Body of pancreas (tissue), 4 donors: Measurements from ENCODE around the gene CCDC43.

ENCODE experiments used
- CTCF ChIP-seq, 7 experiments: fragments of 450-650 bp in 4 of 7; fragments of 200-600 bp in 3 of 7; sonication (generic) in 3 of 7; IDR thresholded peaks; one replicate each; pipeline ENCODE4 v1.5.1; 2016 to 2019; ENCODE audit warnings: antibody characterized with exemption in 7 of 7
- POLR2A ChIP-seq, 3 donors: fragments of 450-650 bp; IDR thresholded peaks; one replicate each; pipeline ENCODE4 v1.6.1; 2016; ENCODE audit warnings: antibody characterized with exemption in 3 of 3, mild to moderate bottlenecking in 2 of 3

DNA sequence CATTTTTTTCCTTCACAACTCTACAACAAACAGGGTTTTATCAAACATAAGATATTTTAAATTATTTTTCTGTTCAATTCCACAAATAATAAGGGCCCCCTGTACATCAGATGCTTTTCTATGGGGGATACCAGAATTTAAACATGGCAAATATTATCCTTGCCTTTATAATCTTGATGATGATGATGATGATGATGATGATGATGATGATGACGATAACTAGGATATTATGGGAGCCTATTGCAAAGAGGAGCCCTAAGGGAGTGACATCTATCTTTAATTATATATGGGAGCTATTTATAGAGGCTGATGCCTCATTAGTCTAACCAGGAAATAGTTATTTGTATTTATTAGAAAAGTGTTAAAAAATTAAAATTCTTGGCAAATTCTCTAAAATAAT, 26.5 kb downstream of the CCDC43 start:
- TF ChIP-seq CTCF (IDR thresholded peaks at IDR 0.05) = no peak
- no peak for TF ChIP-seq POLR2A (IDR thresholded peaks at IDR 0.05)
